ENCODE measurements around the gene ZNF618.

The ZNF618 gene

GRCh38 chr9:114069476-114070187 lies 193.5 kb downstream of the ZNF618 start:
- no peak for DNase-seq (ENCODE audit: low spot score)
- CTCF ChIA-PET = interaction anchor here (0.7 kb wide), 1 partner anchor 13 kb away, joined by 5 read pairs; no protein-coding TSS in a partner anchor
- no peak for TF ChIP-seq CTCF (conservative IDR thresholded peaks at IDR 0.05; ENCODE audit: low read depth)
- no peak overlapping the region for H3K27ac ChIP-seq
- POLR2A ChIA-PET (ENCODE audit: low non-redundant PET) = no interaction called here

GRCh38 chr9:114070188-114071103 lies 194.3 kb downstream of the ZNF618 start:
- ChIA-PET POLR2A (ENCODE audit: low non-redundant PET) (no interaction called here), CTCF (interaction anchor here (0.7 to 2.8 kb wide), 2 partner anchors 12 to 13 kb away, joined by 5 to 15 read pairs; no protein-coding TSS in a partner anchor)
- H3K27ac ChIP-seq = peak overlapping the region; percentile 80
- DNase-seq (ENCODE audit: low spot score) = no peak
- no peak for TF ChIP-seq CTCF (conservative IDR thresholded peaks at IDR 0.05; ENCODE audit: low read depth)

GRCh38 chr9:114071197-114071795 lies 195.2 kb downstream of the ZNF618 start:
- DNase-seq (ENCODE audit: low spot score) = no peak
- CTCF ChIA-PET = interaction anchor here (2.1 to 2.8 kb wide), 2 partner anchors 12 to 220 kb away, joined by 6 to 15 read pairs; no protein-coding TSS in a partner anchor
- POLR2A ChIA-PET (ENCODE audit: low non-redundant PET) = no interaction called here
- H3K27ac ChIP-seq = peak overlapping the region; percentile 80
- TF ChIP-seq CTCF (conservative IDR thresholded peaks at IDR 0.05; ENCODE audit: low read depth) = no peak

- ChIA-PET CTCF (interaction anchor here (0.9 to 2.8 kb wide), 3 partner anchors 11 to 219 kb away, joined by 5 to 15 read pairs (median 6); partner anchors contain the start of gene COL27A1), POLR2A (ENCODE audit: low non-redundant PET) (no interaction called here)
- no peak for TF ChIP-seq CTCF (conservative IDR thresholded peaks at IDR 0.05; ENCODE audit: low read depth)
- peak overlapping the region; percentile 80 for H3K27ac ChIP-seq
- DNase-seq (ENCODE audit: low spot score) = no peak
Measured at GRCh38 chr9:114072184-114073140, 196.4 kb downstream of the ZNF618 start.

- CTCF ChIA-PET = interaction anchor here (0.6 to 1.4 kb wide), 2 partner anchors 174 to 215 kb away, joined by 3 to 4 read pairs; no protein-coding TSS in a partner anchor
- DNase-seq (ENCODE audit: low spot score) = no peak
- TF ChIP-seq CTCF (conservative IDR thresholded peaks at IDR 0.05; ENCODE audit: low read depth) = no peak
- POLR2A ChIA-PET (ENCODE audit: low non-redundant PET) = no interaction called here
- no peak overlapping the region for H3K27ac ChIP-seq
Measured at GRCh38 chr9:114075602-114076001, 199.5 kb downstream of the ZNF618 start.
